Fibroblast of lung (primary cell): ENCODE measurements around the gene OR10J1. TPM values are rescaled to one million over a fixed set of nuclear protein-coding genes. Genes with fewer than 3 reads are reported as not detected.
A peak's percentile ranks its signal among the peaks of the same experiment; 100 is the strongest.

Experiments used
- DNase-seq, 2 donors: peaks; one replicate each; pipeline versions ENCODE4 v3.0.0 to v3.0.0-alpha.2; 2010; ENCODE audit warnings: low read depth in 2 of 2
- H2AFZ ChIP-seq: 2 replicates; pipeline ENCODE4 v1.5.1; 2012; ENCODE audit warnings: low read length, control low read depth, inconsistent platforms
- H3K27ac ChIP-seq: 2 replicates; pipeline ENCODE4 v1.5.1; 2011; ENCODE audit warnings: low read length, control low read depth; ENCODE audit not compliant: insufficient read depth
- H3K27me3 ChIP-seq: 2 replicates; pipeline ENCODE4 v1.5.1; 2011; ENCODE audit warnings: mild to moderate bottlenecking, low read length; ENCODE audit not compliant: control insufficient read depth, insufficient read depth
- H3K36me3 ChIP-seq: 2 replicates; pipeline ENCODE4 v1.5.1; 2011; ENCODE audit warnings: low read length; ENCODE audit not compliant: control insufficient read depth, insufficient read depth
- H3K4me1 ChIP-seq: 2 replicates; pipeline ENCODE4 v1.5.1; 2011; ENCODE audit warnings: low read length; ENCODE audit not compliant: control insufficient read depth, insufficient read depth; ENCODE audit errors: extremely low read depth
- H3K4me2 ChIP-seq: 2 replicates; pipeline ENCODE4 v1.5.1; 2011; ENCODE audit warnings: low read length, control low read depth; ENCODE audit not compliant: insufficient read depth; ENCODE audit errors: extremely low read depth
- H3K4me3 ChIP-seq, 4 experiments: fragments of 200-600 bp in 1 of 4; sonication (generic) in 1 of 4; replicated peaks in 1 of 4; 2 replicates each; pipeline ENCODE4 v1.5.1; 2011 to 2016; ENCODE audit warnings: low read length in 4 of 4, low read depth in 3 of 4, mild to moderate bottlenecking in 3 of 4, control low read depth in 2 of 4, inconsistent platforms in 1 of 4, mixed read lengths in 1 of 4; ENCODE audit not compliant: insufficient read depth in 1 of 4; ENCODE audit errors: control extremely low read depth in 1 of 4
- H3K79me2 ChIP-seq: 2 replicates; pipeline ENCODE4 v1.5.1; 2012; ENCODE audit warnings: mild to moderate bottlenecking, low read length, inconsistent platforms; ENCODE audit not compliant: control insufficient read depth, insufficient read depth
- H3K9ac ChIP-seq: 2 replicates; pipeline ENCODE4 v1.5.1; 2011; ENCODE audit warnings: mild to moderate bottlenecking, low read length, control low read depth; ENCODE audit not compliant: insufficient read depth
- H3K9me3 ChIP-seq: 2 replicates; pipeline ENCODE4 v1.5.1; 2012; ENCODE audit warnings: low read depth, low read length; ENCODE audit not compliant: control insufficient read depth, insufficient read depth
- H4K20me1 ChIP-seq: 2 replicates; pipeline ENCODE4 v1.5.1; 2011; ENCODE audit warnings: low read length; ENCODE audit not compliant: control insufficient read depth, insufficient read depth; ENCODE audit errors: extremely low read depth
- EZH2 ChIP-seq: IDR thresholded peaks from 2 replicates; pipeline ENCODE4 v1.5.1; 2012; ENCODE audit warnings: low read length, control low read depth, mild to moderate bottlenecking; ENCODE audit errors: missing control alignments
- polyA plus RNA-seq, 2 donors: library from polyadenylated mRNA; depleted of rRNA in 1 of 2; stranded (reverse) in 1 of 2; unstranded in 1 of 2; fragments of >200 nt; gene quantifications; 2 replicates each; pipeline ENCODE4 v1.2.1, GENCODE V29; 2011 to 2012; ENCODE audit warnings: missing spikeins in 1 of 2
- total RNA-seq: library from RNA; depleted of rRNA; stranded (reverse); fragments of >200 nt; gene quantifications from 2 replicates; pipeline ENCODE4 v1.2.1, GENCODE V29; 2014
- TF ChIP-seq, protein P1 (sequence below), 2 donors: IDR thresholded peaks in 1 of 2; conservative IDR thresholded peaks in 1 of 2; 1 replicate in 1 of 2; 2 replicates in 1 of 2; pipeline ENCODE4 v1.5.1; 2011 to 2012; ENCODE audit warnings: low read length in 2 of 2, control low read depth in 1 of 2, inconsistent platforms in 1 of 2, low read depth in 1 of 2, mild to moderate bottlenecking in 1 of 2

Gene OR10J1
- total and polyA plus RNA-seq, 2 donors (not counting 1 experiment from before 2014, with no cell fraction given) = not detected

DNA sequence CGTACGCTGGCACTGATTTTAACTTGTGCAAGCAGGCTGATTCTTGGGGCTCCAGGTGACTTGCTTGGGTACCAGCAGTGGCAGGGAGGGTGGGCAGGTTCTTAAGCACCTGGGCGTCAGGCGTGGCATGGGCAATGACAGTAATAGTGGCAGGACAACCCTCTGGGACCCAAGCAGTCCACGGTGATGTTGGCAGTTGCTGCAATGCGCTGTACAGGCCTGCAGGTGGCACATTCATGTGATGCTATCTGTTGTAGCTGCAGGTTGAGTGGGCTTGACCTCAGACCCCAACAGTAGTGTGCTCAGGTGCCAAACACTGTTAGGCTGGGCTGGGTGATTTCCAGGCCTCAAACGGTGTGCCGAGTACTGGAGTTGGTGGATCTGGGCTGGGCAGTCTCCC is 17.7 kb upstream of the OR10J1 start:
- no peaks in the 10 kb centered on the region for H3K27me3 ChIP-seq
- H3K4me3 ChIP-seq = no peak overlapping the region
- no peaks in the 10 kb centered on the region for H3K9me3 ChIP-seq
- DNase-seq = no peak
- H3K4me1 ChIP-seq = no peaks in the 10 kb centered on the region
- no peak overlapping the region for H3K4me2 ChIP-seq
- H2AFZ ChIP-seq = no peak overlapping the region
- no peaks in the 10 kb centered on the region for H3K79me2 ChIP-seq
- H3K27ac ChIP-seq = no peak overlapping the region
- no peak overlapping the region for H3K9ac ChIP-seq
- no peak for TF ChIP-seq EZH2
- TF ChIP-seq, protein P1, sequence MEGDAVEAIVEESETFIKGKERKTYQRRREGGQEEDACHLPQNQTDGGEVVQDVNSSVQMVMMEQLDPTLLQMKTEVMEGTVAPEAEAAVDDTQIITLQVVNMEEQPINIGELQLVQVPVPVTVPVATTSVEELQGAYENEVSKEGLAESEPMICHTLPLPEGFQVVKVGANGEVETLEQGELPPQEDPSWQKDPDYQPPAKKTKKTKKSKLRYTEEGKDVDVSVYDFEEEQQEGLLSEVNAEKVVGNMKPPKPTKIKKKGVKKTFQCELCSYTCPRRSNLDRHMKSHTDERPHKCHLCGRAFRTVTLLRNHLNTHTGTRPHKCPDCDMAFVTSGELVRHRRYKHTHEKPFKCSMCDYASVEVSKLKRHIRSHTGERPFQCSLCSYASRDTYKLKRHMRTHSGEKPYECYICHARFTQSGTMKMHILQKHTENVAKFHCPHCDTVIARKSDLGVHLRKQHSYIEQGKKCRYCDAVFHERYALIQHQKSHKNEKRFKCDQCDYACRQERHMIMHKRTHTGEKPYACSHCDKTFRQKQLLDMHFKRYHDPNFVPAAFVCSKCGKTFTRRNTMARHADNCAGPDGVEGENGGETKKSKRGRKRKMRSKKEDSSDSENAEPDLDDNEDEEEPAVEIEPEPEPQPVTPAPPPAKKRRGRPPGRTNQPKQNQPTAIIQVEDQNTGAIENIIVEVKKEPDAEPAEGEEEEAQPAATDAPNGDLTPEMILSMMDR (conservative IDR thresholded peaks at IDR 0.05 in 1 of 2, IDR thresholded peaks at IDR 0.05 in 1 of 2; ENCODE audit: low read depth in 1 of 2, low read length in 2 of 2) = no peak
- no peaks in the 10 kb centered on the region for H3K36me3 ChIP-seq
- no peaks in the 10 kb centered on the region for H4K20me1 ChIP-seq

DNA sequence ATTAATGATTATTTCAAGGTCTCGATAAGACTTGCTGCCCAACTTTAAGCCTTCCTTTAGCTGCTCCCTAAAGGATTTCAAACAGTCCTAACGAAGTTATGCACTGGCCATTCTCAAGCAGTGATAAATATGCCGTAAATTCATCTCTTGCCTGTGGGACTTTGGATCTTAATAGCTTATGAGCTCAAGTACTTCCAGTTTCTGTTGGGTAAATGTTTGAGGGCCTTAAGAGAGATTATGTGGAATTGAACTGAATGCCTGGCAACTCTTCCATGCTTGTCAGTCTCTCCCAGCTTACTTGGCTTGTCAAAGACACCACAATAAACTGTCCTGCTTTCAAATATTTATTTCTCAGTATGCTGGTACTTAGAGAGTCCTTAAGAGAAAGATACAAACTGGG is 11.0 kb upstream of the OR10J1 start:
- Histone ChIP-seq H3K27me3 (no peaks in the 10 kb centered on the region), H3K9ac (no peak overlapping the region), H3K4me1 (no peaks in the 10 kb centered on the region), H3K27ac (no peak overlapping the region), H3K79me2 (no peaks in the 10 kb centered on the region), H3K36me3 (no peaks in the 10 kb centered on the region), H3K4me2 (no peak overlapping the region), H4K20me1 (no peaks in the 10 kb centered on the region), H2AFZ (no peak overlapping the region), H3K4me3 (no peak overlapping the region), H3K9me3 (no peaks in the 10 kb centered on the region)
- no peak for TF ChIP-seq EZH2
- TF ChIP-seq, protein P1 (conservative IDR thresholded peaks at IDR 0.05 in 1 of 2, IDR thresholded peaks at IDR 0.05 in 1 of 2; ENCODE audit: low read depth in 1 of 2, low read length in 2 of 2) = no peak
- peak in 1 of 2 donors; percentile 2 for DNase-seq

DNA sequence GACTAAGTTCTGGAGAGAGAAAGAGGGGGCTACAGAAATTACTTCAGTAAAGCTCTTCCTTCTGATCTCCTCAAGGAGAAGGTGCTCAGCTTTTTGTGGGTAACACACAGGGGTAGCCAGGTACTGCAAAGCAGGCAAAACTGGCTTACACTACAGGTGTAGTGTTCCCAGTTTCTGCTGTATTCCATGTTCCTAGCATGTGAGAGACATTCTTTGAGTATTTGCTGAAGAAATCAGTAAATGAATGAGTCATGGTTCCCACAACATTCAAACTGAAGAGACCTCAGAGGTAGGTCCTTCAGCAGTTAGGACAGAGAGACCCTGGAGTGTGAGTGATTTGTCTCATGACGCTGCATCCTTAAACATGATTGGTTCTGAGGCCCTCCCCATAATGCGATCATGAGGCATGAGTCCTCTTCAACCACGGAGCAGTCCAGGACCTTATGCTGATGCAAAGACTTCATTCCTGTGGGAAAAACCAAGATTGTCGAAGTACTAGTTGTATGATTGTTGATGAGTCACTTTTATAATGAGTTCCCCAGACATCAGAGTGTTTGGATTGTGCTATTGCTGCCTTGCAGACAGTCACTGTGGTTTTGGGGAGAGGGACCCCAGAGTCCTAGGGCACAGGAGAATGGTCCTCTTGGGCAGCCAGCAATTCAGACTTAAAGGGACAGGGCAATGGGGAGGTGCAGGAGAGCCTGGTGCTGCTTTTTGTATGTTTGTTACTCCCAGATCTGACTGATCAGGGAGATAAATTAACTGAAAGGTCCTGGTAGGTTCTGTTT is 10.3 kb upstream of the OR10J1 start:
- no peaks in the 10 kb centered on the region for H3K27me3 ChIP-seq
- no peak overlapping the region for H3K4me2 ChIP-seq
- no peak overlapping the region for H2AFZ ChIP-seq
- no peak overlapping the region for H3K4me3 ChIP-seq
- H3K79me2 ChIP-seq = no peaks in the 10 kb centered on the region
- peak; percentile 0 to 96 for DNase-seq
- H3K9me3 ChIP-seq = no peaks in the 10 kb centered on the region
- H4K20me1 ChIP-seq = no peaks in the 10 kb centered on the region
- TF ChIP-seq, protein P1 (conservative IDR thresholded peaks at IDR 0.05 in 1 of 2, IDR thresholded peaks at IDR 0.05 in 1 of 2; ENCODE audit: low read depth in 1 of 2, low read length in 2 of 2) = no peak
- no peak for TF ChIP-seq EZH2
- H3K9ac ChIP-seq = no peak overlapping the region
- H3K4me1 ChIP-seq = no peaks in the 10 kb centered on the region
- no peak overlapping the region for H3K27ac ChIP-seq
- H3K36me3 ChIP-seq = no peaks in the 10 kb centered on the region
